ENCODE data around the gene ZNF691.

The ZNF691 gene

GRCh38 chr1:42847111-42847595 is 740 bp downstream of the ZNF691 start:
- H3K4me3 ChIP-seq (ENCODE audit: low read depth, low read length): peak overlapping the region; percentile 89
- no peak for TF ChIP-seq CTCF (IDR thresholded peaks at IDR 0.05; ENCODE audit: low read depth, low read length)
- in situ Hi-C loops (cut with HindIII; ENCODE audit: low sequenced_read_pairs): no loop called here
- no peak for DNase-seq (ENCODE audit: low read depth, low spot score)

DNA sequence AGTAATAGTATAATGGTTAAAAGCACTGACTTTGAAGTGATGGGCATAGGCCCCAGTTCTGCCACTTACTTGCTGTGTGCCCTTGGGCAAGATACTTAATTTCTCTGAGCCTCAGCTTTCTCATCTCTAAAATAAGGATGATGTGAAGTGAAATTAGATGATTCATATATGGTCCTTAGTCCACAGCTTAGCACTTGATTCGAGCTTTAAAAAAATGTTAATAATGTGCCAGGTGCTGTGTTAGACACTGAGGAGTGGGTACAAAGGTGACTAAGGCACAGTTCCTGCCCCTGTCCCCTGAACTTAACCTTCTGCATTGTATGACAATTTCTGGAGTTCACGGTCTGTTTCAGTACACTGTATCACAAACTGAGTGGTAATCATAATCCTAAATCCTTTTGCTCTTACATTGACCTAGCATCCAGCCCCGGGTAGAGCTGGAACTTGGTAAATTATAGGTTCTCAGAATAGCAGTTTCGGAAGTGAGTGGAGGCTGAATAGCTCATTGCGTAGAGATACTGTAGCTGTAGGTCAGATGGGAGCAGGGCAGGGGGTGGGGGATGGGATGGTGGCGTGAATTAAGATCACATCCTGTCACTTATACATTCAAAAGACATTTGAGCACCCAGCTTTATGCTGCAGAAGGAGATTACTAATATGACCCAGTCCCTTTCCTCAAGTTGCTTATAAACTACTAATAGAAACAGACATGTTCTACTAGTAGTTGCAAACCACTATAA is 1.5 kb downstream of the ZNF691 start:
- H3K4me3 ChIP-seq (ENCODE audit: low read depth, low read length): no peak overlapping the region
- TF ChIP-seq CTCF (IDR thresholded peaks at IDR 0.05; ENCODE audit: low read depth, low read length): no peak
- DNase-seq (ENCODE audit: low read depth, low spot score): no peak
- in situ Hi-C loops (cut with HindIII; ENCODE audit: low sequenced_read_pairs): no loop called here

DNA sequence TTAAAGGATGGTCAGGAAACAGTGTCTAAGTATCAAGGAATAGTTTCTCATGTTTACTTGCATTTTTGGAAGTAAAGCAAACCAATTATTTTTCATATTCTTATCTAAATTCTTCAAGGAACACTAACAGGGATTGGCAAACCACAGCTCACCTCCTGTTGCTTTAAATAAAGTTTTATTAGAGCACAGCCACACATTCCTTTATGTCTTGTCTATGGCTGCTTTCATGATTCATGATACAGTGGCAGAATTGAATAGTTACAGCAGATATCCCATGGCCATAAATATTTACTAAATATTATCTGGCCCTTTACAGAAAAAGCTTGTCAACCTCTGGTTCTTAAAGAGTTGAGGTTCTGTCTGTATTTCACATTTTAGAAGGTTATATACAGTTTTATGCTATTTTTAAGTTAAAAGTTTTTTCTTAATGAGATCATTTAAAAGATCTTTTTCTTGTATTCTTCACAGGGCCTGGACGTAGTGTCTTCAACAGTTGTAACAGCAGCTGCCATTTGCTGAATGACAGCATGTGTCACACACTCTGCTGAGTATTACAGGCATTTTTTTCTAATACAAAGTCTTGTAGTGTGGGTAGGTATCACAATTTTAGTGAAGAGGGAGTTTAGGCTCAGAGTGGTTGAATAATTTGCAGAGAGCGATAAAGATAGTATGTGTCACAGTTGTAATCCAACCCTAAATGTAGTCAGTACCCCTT is 2.6 kb downstream of the ZNF691 start:
- in situ Hi-C loops (cut with HindIII; ENCODE audit: low sequenced_read_pairs): no loop called here
- H3K4me3 ChIP-seq (ENCODE audit: low read depth, low read length): no peak overlapping the region
- TF ChIP-seq CTCF (IDR thresholded peaks at IDR 0.05; ENCODE audit: low read depth, low read length): no peak
- no peak for DNase-seq (ENCODE audit: low read depth, low spot score)

- DNase-seq (ENCODE audit: low read depth, low spot score): no peak
- H3K4me3 ChIP-seq (ENCODE audit: low read depth, low read length): no peak overlapping the region
- no peak for TF ChIP-seq CTCF (IDR thresholded peaks at IDR 0.05; ENCODE audit: low read depth, low read length)
- in situ Hi-C loops (cut with HindIII; ENCODE audit: low sequenced_read_pairs): no loop called here
Measured at GRCh38 chr1:42849944-42850343, 3.5 kb downstream of the ZNF691 start.

DNA sequence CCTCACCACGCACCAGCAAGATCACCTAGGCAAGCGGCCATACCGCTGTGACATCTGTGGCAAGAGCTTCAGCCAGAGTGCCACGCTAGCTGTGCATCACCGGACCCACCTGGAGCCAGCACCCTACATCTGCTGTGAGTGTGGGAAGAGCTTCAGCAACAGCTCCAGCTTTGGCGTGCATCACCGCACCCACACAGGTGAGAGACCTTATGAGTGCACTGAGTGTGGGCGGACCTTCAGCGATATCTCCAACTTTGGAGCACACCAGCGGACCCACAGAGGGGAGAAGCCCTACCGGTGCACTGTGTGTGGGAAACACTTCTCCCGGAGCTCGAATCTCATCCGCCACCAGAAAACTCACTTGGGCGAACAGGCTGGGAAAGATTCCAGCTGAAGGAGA is 5.0 kb downstream of the ZNF691 start:
- TF ChIP-seq CTCF (IDR thresholded peaks at IDR 0.05; ENCODE audit: low read depth, low read length): no peak
- H3K4me3 ChIP-seq (ENCODE audit: low read depth, low read length): no peak overlapping the region
- DNase-seq (ENCODE audit: low read depth, low spot score): no peak
- in situ Hi-C loops (cut with HindIII; ENCODE audit: low sequenced_read_pairs): no loop called here

GRCh38 chr1:42851960-42852607 is 5.7 kb downstream of the ZNF691 start:
- TF ChIP-seq CTCF (IDR thresholded peaks at IDR 0.05; ENCODE audit: low read depth, low read length): no peak

More at GRCh38 chr1:42851960-42852607, 5.7 kb downstream of the ZNF691 start:
- no peak overlapping the region for H3K4me3 ChIP-seq (ENCODE audit: low read depth, low read length)
- DNase-seq (ENCODE audit: low read depth, low spot score): no peak
- in situ Hi-C loops (cut with HindIII; ENCODE audit: low sequenced_read_pairs): no loop called here

Data from astrocyte of the spinal cord (primary cell).